ENCODE results near the gene CHSY3. TPM values are rescaled to one million over a fixed set of nuclear protein-coding genes. Genes with fewer than 3 reads are reported as not detected.

Gene CHSY3
- 1.7 and 2.5 TPM in 2 replicates for total RNA-seq

DNA sequence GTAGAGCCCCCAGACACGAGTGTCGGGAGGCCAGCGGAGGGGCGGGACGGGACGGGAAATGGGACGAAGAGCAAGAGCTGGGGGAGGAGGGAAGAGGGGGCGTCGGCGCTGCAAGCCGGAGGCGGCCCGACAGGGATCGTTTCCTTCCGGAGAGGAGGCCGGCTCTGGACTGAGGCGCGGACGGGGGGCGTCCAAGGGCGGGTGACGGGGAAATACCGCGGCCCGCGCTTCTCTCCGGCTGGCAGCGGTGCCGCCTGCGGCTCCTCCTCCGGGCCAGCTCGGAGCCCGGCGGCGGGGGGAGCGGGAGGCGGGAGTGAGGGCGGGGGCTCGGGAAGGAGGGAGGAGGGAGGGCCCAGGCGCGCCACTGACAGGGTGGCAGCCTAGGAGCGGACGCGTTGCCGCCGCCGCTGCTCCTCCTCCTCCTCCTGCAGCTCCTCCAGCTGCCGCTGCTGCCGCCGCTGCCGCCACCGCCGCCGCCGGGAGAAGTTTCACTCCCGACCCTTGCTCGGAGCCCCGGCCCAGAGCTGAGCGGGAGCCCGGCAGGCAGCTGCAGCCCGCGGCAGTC lies at the start of gene CHSY3:
Gene CHSY3 (plus strand): TSS at position 364 of the 565 bp plus-strand sequence.
- H3K36me3 ChIP-seq (ENCODE audit: control insufficient read depth, insufficient read depth, low read length), result no peaks in the 10 kb centered on the region
- H3K4me3 ChIP-seq (ENCODE audit: low read depth, low read length), result peak within 1 kb of the TSS; percentile 57
- TF ChIP-seq, protein P1, sequence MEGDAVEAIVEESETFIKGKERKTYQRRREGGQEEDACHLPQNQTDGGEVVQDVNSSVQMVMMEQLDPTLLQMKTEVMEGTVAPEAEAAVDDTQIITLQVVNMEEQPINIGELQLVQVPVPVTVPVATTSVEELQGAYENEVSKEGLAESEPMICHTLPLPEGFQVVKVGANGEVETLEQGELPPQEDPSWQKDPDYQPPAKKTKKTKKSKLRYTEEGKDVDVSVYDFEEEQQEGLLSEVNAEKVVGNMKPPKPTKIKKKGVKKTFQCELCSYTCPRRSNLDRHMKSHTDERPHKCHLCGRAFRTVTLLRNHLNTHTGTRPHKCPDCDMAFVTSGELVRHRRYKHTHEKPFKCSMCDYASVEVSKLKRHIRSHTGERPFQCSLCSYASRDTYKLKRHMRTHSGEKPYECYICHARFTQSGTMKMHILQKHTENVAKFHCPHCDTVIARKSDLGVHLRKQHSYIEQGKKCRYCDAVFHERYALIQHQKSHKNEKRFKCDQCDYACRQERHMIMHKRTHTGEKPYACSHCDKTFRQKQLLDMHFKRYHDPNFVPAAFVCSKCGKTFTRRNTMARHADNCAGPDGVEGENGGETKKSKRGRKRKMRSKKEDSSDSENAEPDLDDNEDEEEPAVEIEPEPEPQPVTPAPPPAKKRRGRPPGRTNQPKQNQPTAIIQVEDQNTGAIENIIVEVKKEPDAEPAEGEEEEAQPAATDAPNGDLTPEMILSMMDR (IDR thresholded peaks at IDR 0.05; ENCODE audit: insufficient read depth, low read length, poor library complexity, severe bottlenecking), result no peak
- H3K27me3 ChIP-seq (ENCODE audit: control insufficient read depth, insufficient read depth, low read length), result no peaks in the 10 kb centered on the region
- DNase-seq (ENCODE audit: low read depth), result peak; percentile 25

GRCh38 chr5:129856325-129856724 lies 47.9 kb upstream of the CHSY3 start:
- Histone ChIP-seq H3K4me3 (ENCODE audit: low read depth, low read length) (no peak overlapping the region), H3K36me3 (ENCODE audit: control insufficient read depth, insufficient read depth, low read length) (no peaks in the 10 kb centered on the region)

GRCh38 chr5:129857116-129857515 lies 47.1 kb upstream of the CHSY3 start:
- no peaks in the 10 kb centered on the region for H3K36me3 ChIP-seq (ENCODE audit: control insufficient read depth, insufficient read depth, low read length)
- no peak overlapping the region for H3K4me3 ChIP-seq (ENCODE audit: low read depth, low read length)
- no peaks in the 10 kb centered on the region for H3K27me3 ChIP-seq (ENCODE audit: control insufficient read depth, insufficient read depth, low read length)
- no peak for DNase-seq (ENCODE audit: low read depth)
- TF ChIP-seq, protein P1 (IDR thresholded peaks at IDR 0.05; ENCODE audit: insufficient read depth, low read length, poor library complexity, severe bottlenecking), result no peak

More at GRCh38 chr5:129856325-129856724, 47.9 kb upstream of the CHSY3 start:
- H3K27me3 ChIP-seq (ENCODE audit: control insufficient read depth, insufficient read depth, low read length), result no peaks in the 10 kb centered on the region
- TF ChIP-seq, protein P1 (IDR thresholded peaks at IDR 0.05; ENCODE audit: insufficient read depth, low read length, poor library complexity, severe bottlenecking), result no peak
- DNase-seq (ENCODE audit: low read depth), result no peak

DNA sequence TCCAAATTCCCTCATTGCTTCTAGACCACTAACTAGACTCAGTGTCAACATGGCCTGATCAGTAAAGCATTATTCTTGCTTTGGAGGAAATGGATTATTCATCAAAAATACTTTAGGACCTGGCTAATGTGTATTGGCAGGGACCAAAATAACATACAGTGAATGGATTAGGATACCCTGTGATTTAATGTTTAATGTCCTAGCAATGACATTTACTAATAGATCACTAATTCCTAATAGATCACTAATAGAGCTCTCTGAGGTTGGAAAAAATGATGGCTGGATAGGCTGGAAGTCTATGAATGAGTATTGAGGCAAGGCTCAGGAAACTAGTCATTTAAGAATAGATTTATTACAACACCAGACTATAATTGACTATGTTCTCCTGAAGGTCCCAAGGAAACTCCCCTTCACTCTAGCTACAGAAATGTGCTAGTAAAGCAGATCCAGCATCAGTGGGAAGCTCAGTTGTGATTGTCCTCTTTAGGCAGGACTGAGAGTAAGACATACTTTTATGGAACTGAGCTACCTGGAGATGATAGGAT lies 46.1 kb upstream of the CHSY3 start:
- Histone ChIP-seq H3K36me3 (ENCODE audit: control insufficient read depth, insufficient read depth, low read length) (no peaks in the 10 kb centered on the region), H3K4me3 (ENCODE audit: low read depth, low read length) (no peak overlapping the region), H3K27me3 (ENCODE audit: control insufficient read depth, insufficient read depth, low read length) (no peaks in the 10 kb centered on the region)
- no peak for DNase-seq (ENCODE audit: low read depth)
- TF ChIP-seq, protein P1 (IDR thresholded peaks at IDR 0.05; ENCODE audit: insufficient read depth, low read length, poor library complexity, severe bottlenecking), result no peak

DNA sequence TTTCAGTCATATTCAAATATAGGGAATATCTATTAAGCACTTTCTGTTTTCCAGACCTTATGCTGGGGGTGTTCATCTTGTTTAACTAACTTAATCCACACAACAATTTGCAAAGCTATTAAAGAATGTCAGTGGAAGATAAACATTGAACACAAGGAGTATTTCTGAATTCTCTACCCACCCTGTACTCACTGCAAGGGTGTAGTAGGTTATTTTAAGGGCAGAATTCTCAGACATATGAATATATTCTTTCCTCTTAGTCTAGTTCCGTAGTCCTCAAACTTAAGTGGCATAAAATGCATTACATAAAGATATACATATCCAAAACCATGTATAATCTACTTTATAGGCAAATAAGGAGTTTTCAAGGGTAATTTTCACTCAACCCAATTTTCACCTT lies 19.9 kb upstream of the CHSY3 start:
- no peak for DNase-seq (ENCODE audit: low read depth)
- TF ChIP-seq, protein P1 (IDR thresholded peaks at IDR 0.05; ENCODE audit: insufficient read depth, low read length, poor library complexity, severe bottlenecking), result no peak
- H3K27me3 ChIP-seq (ENCODE audit: control insufficient read depth, insufficient read depth, low read length), result no peaks in the 10 kb centered on the region
- H3K36me3 ChIP-seq (ENCODE audit: control insufficient read depth, insufficient read depth, low read length), result no peaks in the 10 kb centered on the region
- no peak overlapping the region for H3K4me3 ChIP-seq (ENCODE audit: low read depth, low read length)

DNA sequence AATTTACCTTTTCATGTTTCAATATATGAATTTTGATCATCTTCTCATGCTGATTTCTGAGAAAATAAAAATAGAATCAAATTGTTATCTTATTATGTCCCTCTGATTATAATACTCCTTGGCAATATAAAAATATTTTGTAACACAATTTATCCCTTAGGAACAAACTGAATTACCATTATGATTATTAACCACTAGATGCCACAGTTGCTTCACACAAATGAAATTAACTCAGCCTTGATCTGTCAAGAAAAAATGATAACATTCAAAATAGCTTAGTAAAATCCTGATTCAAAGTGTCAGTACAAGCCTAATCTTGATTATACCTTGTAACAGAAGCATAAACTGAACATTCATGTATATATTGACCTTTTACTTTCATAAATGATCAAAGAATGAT lies 4.8 kb upstream of the CHSY3 start:
- no peak overlapping the region for H3K4me3 ChIP-seq (ENCODE audit: low read depth, low read length)
- no peaks in the 10 kb centered on the region for H3K36me3 ChIP-seq (ENCODE audit: control insufficient read depth, insufficient read depth, low read length)
- no peak for DNase-seq (ENCODE audit: low read depth)
- no peaks in the 10 kb centered on the region for H3K27me3 ChIP-seq (ENCODE audit: control insufficient read depth, insufficient read depth, low read length)
- TF ChIP-seq, protein P1 (IDR thresholded peaks at IDR 0.05; ENCODE audit: insufficient read depth, low read length, poor library complexity, severe bottlenecking), result no peak

Data from kidney epithelial cell (primary cell).